A673 (cell line): ENCODE data around the gene PLCG2.

ENCODE experiments used
- CTCF ChIP-seq: fragments of 300-800, 200-600 bp; sonication (generic); conservative IDR thresholded peaks from 2 replicates; pipeline ENCODE4 v1.5.1; 2017; ENCODE audit warnings: low read depth, mild to moderate bottlenecking, antibody characterized with exemption, low read length, moderate library complexity, mixed read lengths
- EZH2 ChIP-seq: fragments of 200-600 bp; sonication (generic); IDR thresholded peaks from 2 replicates; pipeline ENCODE4 v1.6.1; 2017; ENCODE audit warnings: borderline replicate concordance, low read depth, mild to moderate bottlenecking, mixed read lengths, antibody characterized with exemption, low read length; ENCODE audit not compliant: poor library complexity, severe bottlenecking

DNA sequence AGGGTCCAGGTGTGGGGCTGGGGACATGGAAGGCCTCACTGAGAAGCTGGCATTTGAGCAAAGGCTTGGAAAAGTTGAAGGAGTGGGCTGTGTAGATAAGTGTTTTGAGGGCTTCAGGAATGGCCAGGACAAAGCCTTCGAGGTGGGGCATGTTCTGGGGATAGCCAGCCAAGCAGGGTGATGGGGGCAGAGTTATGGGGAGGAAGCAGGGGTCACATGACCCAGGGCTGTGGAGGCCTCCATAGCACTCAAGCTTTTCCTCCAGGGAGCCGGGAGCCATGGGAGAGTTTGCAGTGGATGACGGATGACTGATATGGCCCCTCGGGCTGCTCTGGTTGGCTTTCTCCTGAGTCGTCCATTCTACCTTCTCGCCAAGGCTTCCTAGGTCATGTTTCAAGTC, 27.6 kb downstream of the PLCG2 start:
- TF ChIP-seq CTCF (no peak), EZH2 (no peak)
